Activated naive CD8-positive, alpha-beta T cell treated with anti-CD3 and anti-CD28 coated beads, Interleukin-2, amount 50 U/mL, for 16 hours (primary cell): ENCODE results near the gene MATN3.

Source experiments
- DNase-seq: peaks from one replicate; pipeline ENCODE4 v3.0.0-alpha.2; 2020; ENCODE audit warnings: low read depth, low spot score

Gene MATN3

GRCh38 chr2:20035955-20036666, 23.6 kb upstream of the MATN3 start:
- DNase-seq: no peak

- no peak for DNase-seq
Measured at GRCh38 chr2:20034821-20035220, 22.4 kb upstream of the MATN3 start.

GRCh38 chr2:20034218-20034617, 21.8 kb upstream of the MATN3 start:
- DNase-seq: no peak

GRCh38 chr2:20033322-20033721, 20.9 kb upstream of the MATN3 start:
- no peak for DNase-seq

GRCh38 chr2:20030224-20030623, 17.8 kb upstream of the MATN3 start:
- no peak for DNase-seq

GRCh38 chr2:20027705-20028434, 15.4 kb upstream of the MATN3 start:
- DNase-seq: no peak

GRCh38 chr2:20027260-20027677, 14.8 kb upstream of the MATN3 start:
- DNase-seq: no peak

- DNase-seq: no peak
Measured at GRCh38 chr2:20025065-20025786, 12.8 kb upstream of the MATN3 start.

- no peak for DNase-seq
Measured at GRCh38 chr2:20023688-20024087, 11.2 kb upstream of the MATN3 start.

- no peak for DNase-seq
Measured at GRCh38 chr2:20021405-20022009, 9.0 kb upstream of the MATN3 start.

- DNase-seq: no peak
Measured at GRCh38 chr2:20019747-20020146, 7.3 kb upstream of the MATN3 start.

- no peak for DNase-seq
Measured at GRCh38 chr2:20018601-20019152, 6.2 kb upstream of the MATN3 start.

- no peak for DNase-seq
Measured at GRCh38 chr2:20016346-20016745, 3.9 kb upstream of the MATN3 start.

- DNase-seq: no peak
Measured at GRCh38 chr2:20015482-20016083, 3.1 kb upstream of the MATN3 start.

- DNase-seq: no peak
Measured at GRCh38 chr2:20013126-20013849, 820 bp upstream of the MATN3 start.

GRCh38 chr2:20012032-20012281, 511 bp downstream of the MATN3 start:
- no peak for DNase-seq

GRCh38 chr2:20011276-20012031, 1.0 kb downstream of the MATN3 start:
- DNase-seq: no peak

GRCh38 chr2:20008703-20009102, 3.8 kb downstream of the MATN3 start:
- DNase-seq: no peak

GRCh38 chr2:20005891-20006470, 6.5 kb downstream of the MATN3 start:
- DNase-seq: no peak

GRCh38 chr2:20005067-20005627, 7.3 kb downstream of the MATN3 start:
- no peak for DNase-seq
